ENCODE data around the gene MIX23. TPM values are rescaled to one million over a fixed set of nuclear protein-coding genes. Genes with fewer than 3 reads are reported as not detected.

The MIX23 gene
- total RNA-seq, 4 donors from 2014 or later = 20.6 to 25.1 (median 23.3) TPM

- H3K9me3 ChIP-seq = no peaks in the 10 kb centered on the region
- H3K4me1 ChIP-seq = no peaks in the 10 kb centered on the region
- TF ChIP-seq POLR2A (IDR thresholded peaks at IDR 0.05) = no peak
- TF ChIP-seq CTCF (IDR thresholded peaks at IDR 0.05) = no peak
- 47 to 75% methylated on average over 2 of the region's 2 CpGs for WGBS, 2 donors
- H3K4me3 ChIP-seq (replicated peaks in 1 of 3) = no peak overlapping the region
- intact Hi-C loops (cut with DNase I) = no loop called here
- no peak overlapping the region for H3K27ac ChIP-seq
- no peaks in the 10 kb centered on the region for H3K27me3 ChIP-seq
- H3K36me3 ChIP-seq = peaks cover 5% of the 10 kb centered on the region in 2 donors
- no peak for DNase-seq
Measured at GRCh38 chr3:122364490-122364889, 18.5 kb downstream of the MIX23 start.

- no peak overlapping the region for H3K27ac ChIP-seq
- no peak for DNase-seq
- no peaks in the 10 kb centered on the region for H3K9me3 ChIP-seq
- no peak overlapping the region for H3K4me3 ChIP-seq (replicated peaks in 1 of 3)
- H3K27me3 ChIP-seq = no peaks in the 10 kb centered on the region
- H3K36me3 ChIP-seq = peaks cover 5% of the 10 kb centered on the region in 2 donors
- intact Hi-C loops (cut with DNase I) = no loop called here
- H3K4me1 ChIP-seq = no peaks in the 10 kb centered on the region
- TF ChIP-seq CTCF (IDR thresholded peaks at IDR 0.05) (no peak), POLR2A (IDR thresholded peaks at IDR 0.05) (no peak)
- 96 to 98% methylated on average over 2 of the region's 2 CpGs for WGBS, 2 donors
Measured at GRCh38 chr3:122362026-122362425, 21.0 kb downstream of the MIX23 start.

- Histone ChIP-seq H3K9me3 (no peaks in the 10 kb centered on the region), H3K27ac (no peak overlapping the region), H3K36me3 (peaks cover 0 to 5% of the 10 kb centered on the region in 2 donors), H3K4me1 (no peaks in the 10 kb centered on the region), H3K4me3 (replicated peaks in 1 of 3) (no peak overlapping the region), H3K27me3 (no peaks in the 10 kb centered on the region)
- TF ChIP-seq POLR2A (IDR thresholded peaks at IDR 0.05) = no peak
- TF ChIP-seq CTCF (IDR thresholded peaks at IDR 0.05) = no peak
- intact Hi-C loops (cut with DNase I) = no loop called here
- 91 to 97% methylated on average over 2 of the region's 2 CpGs for WGBS, 2 donors
- DNase-seq = no peak
Measured at GRCh38 chr3:122358703-122359032, 24.4 kb downstream of the MIX23 start.

GRCh38 chr3:122357828-122358702 lies 25.0 kb downstream of the MIX23 start:
- Histone ChIP-seq H3K27ac (no peak overlapping the region), H3K27me3 (no peaks in the 10 kb centered on the region), H3K4me3 (replicated peaks in 1 of 3) (no peak overlapping the region), H3K36me3 (peaks cover 0 to 5% of the 10 kb centered on the region in 2 donors), H3K4me1 (no peaks in the 10 kb centered on the region), H3K9me3 (no peaks in the 10 kb centered on the region)
- TF ChIP-seq POLR2A (IDR thresholded peaks at IDR 0.05) = no peak
- no peak for TF ChIP-seq CTCF (IDR thresholded peaks at IDR 0.05)
- intact Hi-C loops (cut with DNase I) = no loop called here
- DNase-seq = no peak
- 78 to 80% methylated on average over 2 of the region's 2 CpGs for WGBS, 2 donors

GRCh38 chr3:122356402-122356801 lies 26.6 kb downstream of the MIX23 start:
- H3K4me1 ChIP-seq = no peaks in the 10 kb centered on the region
- no peaks in the 10 kb centered on the region for H3K9me3 ChIP-seq
- H3K27ac ChIP-seq = no peak overlapping the region
- H3K36me3 ChIP-seq = no peaks in the 10 kb centered on the region
- intact Hi-C loops (cut with DNase I) = no loop called here
- DNase-seq = peak; percentile 59 to 64
- TF ChIP-seq POLR2A (IDR thresholded peaks at IDR 0.05) = no peak
- TF ChIP-seq CTCF (IDR thresholded peaks at IDR 0.05) = peak in 5 of 6 experiments; percentile 13 to 64 (median 48)
- no peaks in the 10 kb centered on the region for H3K27me3 ChIP-seq
- WGBS, 2 donors = 61 to 77% methylated on average over 4 of the region's 4 CpGs
- H3K4me3 ChIP-seq (replicated peaks in 1 of 3) = no peak overlapping the region

Measured in thyroid gland (tissue), 4 donors.